ENCODE measurements around the gene SLC6A5.

DNA sequence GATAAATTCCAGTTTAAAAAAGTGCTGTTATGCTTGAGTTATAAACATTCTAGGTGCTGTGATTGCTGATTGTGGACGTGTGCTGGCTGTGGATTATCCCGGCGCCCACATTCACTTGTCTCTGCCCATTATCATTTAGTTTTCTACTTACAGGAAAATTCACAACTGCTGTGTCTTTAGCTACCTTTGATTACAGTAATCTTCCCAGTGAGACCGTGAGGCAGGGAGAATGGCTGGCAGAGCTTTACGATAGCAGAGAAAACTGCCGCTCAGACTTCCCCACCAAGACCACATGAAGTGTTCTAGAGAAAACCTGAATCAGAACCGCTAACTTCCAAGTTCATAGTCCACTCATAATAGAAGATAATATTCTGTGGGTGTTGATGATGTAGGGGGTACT lies 35.4 kb downstream of the SLC6A5 start:
- no peak for TF ChIP-seq EZH2 (IDR thresholded peaks at IDR 0.05; ENCODE audit: borderline replicate concordance, low read depth, low read length, severe bottlenecking)
- TF ChIP-seq, protein P1, sequence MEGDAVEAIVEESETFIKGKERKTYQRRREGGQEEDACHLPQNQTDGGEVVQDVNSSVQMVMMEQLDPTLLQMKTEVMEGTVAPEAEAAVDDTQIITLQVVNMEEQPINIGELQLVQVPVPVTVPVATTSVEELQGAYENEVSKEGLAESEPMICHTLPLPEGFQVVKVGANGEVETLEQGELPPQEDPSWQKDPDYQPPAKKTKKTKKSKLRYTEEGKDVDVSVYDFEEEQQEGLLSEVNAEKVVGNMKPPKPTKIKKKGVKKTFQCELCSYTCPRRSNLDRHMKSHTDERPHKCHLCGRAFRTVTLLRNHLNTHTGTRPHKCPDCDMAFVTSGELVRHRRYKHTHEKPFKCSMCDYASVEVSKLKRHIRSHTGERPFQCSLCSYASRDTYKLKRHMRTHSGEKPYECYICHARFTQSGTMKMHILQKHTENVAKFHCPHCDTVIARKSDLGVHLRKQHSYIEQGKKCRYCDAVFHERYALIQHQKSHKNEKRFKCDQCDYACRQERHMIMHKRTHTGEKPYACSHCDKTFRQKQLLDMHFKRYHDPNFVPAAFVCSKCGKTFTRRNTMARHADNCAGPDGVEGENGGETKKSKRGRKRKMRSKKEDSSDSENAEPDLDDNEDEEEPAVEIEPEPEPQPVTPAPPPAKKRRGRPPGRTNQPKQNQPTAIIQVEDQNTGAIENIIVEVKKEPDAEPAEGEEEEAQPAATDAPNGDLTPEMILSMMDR (IDR thresholded peaks at IDR 0.05; ENCODE audit: borderline replicate concordance, extremely low read depth, low read length, poor library complexity, severe bottlenecking), result no peak
